NCI-H526 (cell line): Measurements from ENCODE around the gene CARD16.
A peak's percentile ranks its signal among the peaks of the same experiment; 100 is the strongest.
"Not testable (repeated sequence)": the region's sequence is repeated elsewhere in the genome, so short reads cannot be mapped to it uniquely, and the experiment has no call there.

ENCODE experiments used
- DNase-seq, 2 experiments: peaks; one replicate each; lab custom pipeline; 2025; lab: John Stamatoyannopoulos, UW

Gene CARD16

GRCh38 chr11:105049481-105049880, 4.3 kb upstream of the CARD16 start:
- no peak for DNase-seq

- DNase-seq, result no peak
These were observed 1.9 kb upstream of the CARD16 start for GRCh38 chr11:105046898-105047579.

- no peak for DNase-seq
These were observed 651 bp upstream of the CARD16 start for GRCh38 chr11:105045676-105046296.

GRCh38 chr11:105042178-105042577, 3.0 kb downstream of the CARD16 start:
- no peak for DNase-seq

- DNase-seq, result no peak
These were observed 4.4 kb downstream of the CARD16 start for GRCh38 chr11:105040703-105041102.

GRCh38 chr11:105034813-105035620, 10.1 kb downstream of the CARD16 start, which contains the start of gene CASP1:
CASP1 (minus strand) TSS chr11:105035144; CDS start chr11:105035113, 31 bp downstream.
- DNase-seq, result no peak

- not testable (repeated sequence) for DNase-seq
These were observed 10.7 kb downstream of the CARD16 start for GRCh38 chr11:105034388-105034787.

- no peak for DNase-seq
These were observed 11.4 kb downstream of the CARD16 start for GRCh38 chr11:105033781-105034180.

GRCh38 chr11:105033343-105033742, 11.8 kb downstream of the CARD16 start:
- DNase-seq, result no peak

- DNase-seq, result no peak
These were observed 12.6 kb downstream of the CARD16 start for GRCh38 chr11:105032495-105032894.

GRCh38 chr11:105027678-105028077, 17.5 kb downstream of the CARD16 start:
- DNase-seq, result no peak

GRCh38 chr11:105024394-105024793, 20.7 kb downstream of the CARD16 start:
- DNase-seq, result no peak

- peak in 1 of 2 experiments; percentile 19 for DNase-seq
These were observed 22.1 kb downstream of the CARD16 start, which contains the start of gene CASP5 for GRCh38 chr11:105023003-105023402. CASP5 (minus strand) TSS chr11:105023168; CDS start chr11:105023136, 32 bp downstream.

GRCh38 chr11:105022527-105022926, 22.6 kb downstream of the CARD16 start:
- no peak for DNase-seq

- no peak for DNase-seq
These were observed 37.7 kb downstream of the CARD16 start for GRCh38 chr11:105007463-105007862.

GRCh38 chr11:105005451-105005845, 39.7 kb downstream of the CARD16 start:
- no peak for DNase-seq

GRCh38 chr11:105004021-105004420, 41.1 kb downstream of the CARD16 start:
- no peak for DNase-seq

GRCh38 chr11:105003151-105003550, 42.0 kb downstream of the CARD16 start:
- DNase-seq, result no peak

GRCh38 chr11:105000797-105001196, 44.3 kb downstream of the CARD16 start:
- DNase-seq, result peak in 1 of 2 experiments; percentile 43

- DNase-seq, result peak; percentile 8 to 49
These were observed 45.0 kb downstream of the CARD16 start for GRCh38 chr11:105000167-105000566.

GRCh38 chr11:104999721-105000120, 45.4 kb downstream of the CARD16 start:
- DNase-seq, result no peak

- peak in 1 of 2 experiments; percentile 29 for DNase-seq
These were observed 47.8 kb downstream of the CARD16 start for GRCh38 chr11:104997288-104997687.

GRCh38 chr11:104995001-104995408, 50.1 kb downstream of the CARD16 start:
- no peak for DNase-seq
